HCT116 (cell line): ENCODE data around the gene PEAK1. TPM values are rescaled to one million over a fixed set of nuclear protein-coding genes. Genes with fewer than 3 reads are reported as not detected.

ENCODE experiments used
- ATAC-seq: fragments of 200-7000 bp; cut with Tn5 transposase; 2 replicates; pipeline ENCODE4 v1.9.1; 2020; ENCODE audit warnings: mild to moderate bottlenecking, moderate library complexity
- BruUV-seq: library from RNA; stranded (reverse); fragments of 400-500 nt; replicated peaks from 2 replicates; lab custom pipeline; 2021; lab: Mats Ljungman, UMichigan
- CTCF ChIA-PET: fragments of 300-600 bp; sonication (Branson Sonifier 250); formaldehyde crosslinking; loops from one replicate; lab custom pipeline; 2021; ENCODE audit warnings: antibody characterized with exemption; lab: Charles Lee
- POLR2A ChIA-PET: fragments of 300-600, 350-600 bp; sonication (Branson Sonifier 250); formaldehyde crosslinking; loops from one replicate; lab custom pipeline; 2021; ENCODE audit warnings: antibody characterized with exemption; lab: Charles Lee
- RAD21 ChIA-PET, 2 experiments: fragments of 300-600 bp; sonication (Branson Sonifier 250); formaldehyde crosslinking; loops; one replicate each; lab custom pipeline; 2023; ENCODE audit warnings: low total read pairs in 2 of 2; ENCODE audit not compliant: uncharacterized antibody in 2 of 2, unreplicated experiment in 2 of 2, low non-redundant PET in 1 of 2; lab: Charles Lee
- DNase-seq: peaks from one replicate; pipeline ENCODE4 v3.0.0-alpha.2; 2010; ENCODE audit warnings: low read depth, low spot score
- H2AFZ ChIP-seq: fragments of 200-600 bp; shearing (Covaris generic), sonication (generic); 2 replicates; pipeline ENCODE4 v1.6.1; 2017; ENCODE audit warnings: low read depth, mixed run types, mixed read lengths, antibody characterized with exemption, low read length; ENCODE audit not compliant: poor library complexity, severe bottlenecking
- H3K27ac ChIP-seq: 2 replicates; pipeline ENCODE4 v1.5.1; 2012; ENCODE audit warnings: low read depth, low read length
- H3K27me3 ChIP-seq: fragments of 200-600 bp; sonication (generic); 2 replicates; pipeline ENCODE4 v1.6.1; 2016; ENCODE audit warnings: mixed run types, low read length, mixed read lengths; ENCODE audit not compliant: insufficient read depth
- H3K36me3 ChIP-seq, 2 experiments: fragments of 200-500 bp in 1 of 2; fragments of 200-600 bp in 1 of 2; sonication (Bioruptor generic) in 1 of 2; sonication (generic) in 1 of 2; 2 replicates each; pipeline versions ENCODE4 v1.5.1 to v1.6.1; 2014 to 2016; ENCODE audit warnings: low read length in 2 of 2, inconsistent platforms in 1 of 2, mixed read lengths in 1 of 2, mixed run types in 1 of 2; ENCODE audit not compliant: insufficient read depth in 2 of 2, control insufficient read depth in 1 of 2
- H3K4me1 ChIP-seq, 2 experiments: fragments of 200-600 bp in 1 of 2; sonication (generic) in 1 of 2; 2 replicates each; pipeline versions ENCODE4 v1.5.1 to v1.6.1; 2012 to 2017; ENCODE audit warnings: low read length in 2 of 2, inconsistent platforms in 1 of 2, mild to moderate bottlenecking in 1 of 2, mixed read lengths in 1 of 2, mixed run types in 1 of 2, moderate library complexity in 1 of 2; ENCODE audit not compliant: insufficient read depth in 2 of 2, control insufficient read depth in 1 of 2
- H3K4me2 ChIP-seq: fragments of 200-600 bp; sonication (generic); 2 replicates; pipeline ENCODE4 v1.6.1; 2017; ENCODE audit warnings: mixed run types, low read length, mixed read lengths
- H3K4me3 ChIP-seq, 2 experiments: fragments of 200-600 bp in 1 of 2; sonication (generic) in 1 of 2; replicated peaks in 1 of 2; 2 replicates each; pipeline ENCODE4 v1.5.1; 2011 to 2016; ENCODE audit warnings: low read length in 2 of 2, control low read depth in 1 of 2, low read depth in 1 of 2, mild to moderate bottlenecking in 1 of 2, mixed read lengths in 1 of 2, mixed run types in 1 of 2
- H3K79me2 ChIP-seq: fragments of 200-600 bp; sonication (generic); 2 replicates; pipeline ENCODE4 v1.6.1; 2017; ENCODE audit warnings: mild to moderate bottlenecking, mixed run types, low read length, moderate library complexity, mixed read lengths; ENCODE audit not compliant: insufficient read depth
- H3K9ac ChIP-seq: fragments of 200-600 bp; sonication (generic); 2 replicates; pipeline ENCODE4 v1.6.1; 2016; ENCODE audit warnings: low read length, mixed read lengths
- H3K9me2 ChIP-seq: fragments of 200-600 bp; sonication (generic), shearing (Covaris generic); 2 replicates; pipeline ENCODE4 v1.6.1; 2017; ENCODE audit warnings: mixed run types, mild to moderate bottlenecking, moderate library complexity; ENCODE audit not compliant: insufficient read depth
- H3K9me3 ChIP-seq, 2 experiments: fragments of 200-500 bp in 1 of 2; fragments of 200-600 bp in 1 of 2; sonication (Bioruptor generic) in 1 of 2; sonication (generic) in 1 of 2; 2 replicates each; pipeline ENCODE4 v1.6.1; 2014 to 2017; ENCODE audit warnings: low read length in 2 of 2, mixed read lengths in 2 of 2, inconsistent platforms in 1 of 2, low read depth in 1 of 2, mild to moderate bottlenecking in 1 of 2, mixed run types in 1 of 2, moderate library complexity in 1 of 2; ENCODE audit not compliant: control insufficient read depth in 1 of 2, insufficient read depth in 1 of 2
- H4K20me1 ChIP-seq: fragments of 200-600 bp; sonication (generic), shearing (Covaris generic); 2 replicates; pipeline ENCODE4 v1.6.1; 2017; ENCODE audit warnings: mixed run types, mild to moderate bottlenecking, moderate library complexity; ENCODE audit not compliant: insufficient read depth
- CEBPB ChIP-seq: IDR thresholded peaks from 2 replicates; pipeline ENCODE4 v1.6.1; 2012; ENCODE audit warnings: low read depth
- ELF1 ChIP-seq: IDR thresholded peaks from 2 replicates; pipeline ENCODE4 v1.6.1; 2012; ENCODE audit warnings: low read depth, borderline replicate concordance
- EZH2 ChIP-seq: fragments of 200-600 bp; sonication (generic); IDR thresholded peaks from 2 replicates; pipeline ENCODE4 v1.6.1; 2017; ENCODE audit warnings: antibody characterized with exemption, mixed run types
- EZH2phosphoT487 ChIP-seq: fragments of 200-600 bp; IDR thresholded peaks from 2 replicates; pipeline ENCODE4 v1.6.1; 2018; ENCODE audit warnings: antibody characterized with exemption, borderline replicate concordance
- FOSL1 ChIP-seq: IDR thresholded peaks from 2 replicates; pipeline ENCODE4 v1.6.1; 2012; ENCODE audit warnings: low read depth
- POLR2AphosphoS5 ChIP-seq: IDR thresholded peaks from 2 replicates; pipeline ENCODE4 v1.6.1; 2011; ENCODE audit warnings: mild to moderate bottlenecking, low read depth, low read length, moderate library complexity
- RAD21 ChIP-seq: IDR thresholded peaks from 2 replicates; pipeline ENCODE4 v1.6.1; 2012; ENCODE audit warnings: low read depth, mild to moderate bottlenecking
- SIN3A ChIP-seq: IDR thresholded peaks from 2 replicates; pipeline ENCODE4 v1.6.1; 2012; ENCODE audit warnings: low read depth
- SP1 ChIP-seq: IDR thresholded peaks from 2 replicates; pipeline ENCODE4 v1.6.1; 2012; ENCODE audit warnings: low read depth
- YY1 ChIP-seq: IDR thresholded peaks from 2 replicates; pipeline ENCODE4 v1.6.1; 2011; ENCODE audit warnings: low read length, low read depth, moderate library complexity, mild to moderate bottlenecking; ENCODE audit not compliant: insufficient replicate concordance; ENCODE audit errors: extremely low read depth
- ZFX ChIP-seq: fragments of 450-650 bp; IDR thresholded peaks from 2 replicates; pipeline ENCODE4 v1.6.1; 2017
- intact Hi-C: fragments of 100-400 bp; cut with micrococcal nuclease; formaldehyde crosslinking; loops from 2 replicates; pipeline ENCODE4 v1.10.0; 2022
- total RNA-seq: library from RNA; stranded (reverse); gene quantifications from one replicate; pipeline ENCODE4 v1.2.1, GENCODE V29; 2021; ENCODE audit not compliant: unreplicated experiment
- TF ChIP-seq, protein P1 (sequence below): IDR thresholded peaks from 2 replicates; pipeline ENCODE4 v1.6.1; 2012; ENCODE audit warnings: low read depth
- TF ChIP-seq, protein P2 (sequence below): IDR thresholded peaks from 2 replicates; pipeline ENCODE4 v1.6.1; 2012
- TF ChIP-seq, protein P3 (sequence below): IDR thresholded peaks from 2 replicates; pipeline ENCODE4 v1.6.1; 2012
- TF ChIP-seq, protein P4 (sequence below), 3 experiments: fragments of 200-600 bp in 1 of 3; sonication (generic) in 1 of 3; IDR thresholded peaks in 2 of 3; conservative IDR thresholded peaks in 1 of 3; 2 replicates each; pipeline ENCODE4 v1.5.1; 2012 to 2017; ENCODE audit warnings: low read depth in 2 of 3, low read length in 2 of 3, antibody characterized with exemption in 1 of 3, borderline replicate concordance in 1 of 3, control low read depth in 1 of 3, mild to moderate bottlenecking in 1 of 3, mixed read lengths in 1 of 3, mixed run types in 1 of 3, moderate library complexity in 1 of 3; ENCODE audit not compliant: insufficient read depth in 1 of 3

Gene PEAK1
- total RNA-seq, 1 experiment from 2014 or later, result 23.4 TPM

DNA sequence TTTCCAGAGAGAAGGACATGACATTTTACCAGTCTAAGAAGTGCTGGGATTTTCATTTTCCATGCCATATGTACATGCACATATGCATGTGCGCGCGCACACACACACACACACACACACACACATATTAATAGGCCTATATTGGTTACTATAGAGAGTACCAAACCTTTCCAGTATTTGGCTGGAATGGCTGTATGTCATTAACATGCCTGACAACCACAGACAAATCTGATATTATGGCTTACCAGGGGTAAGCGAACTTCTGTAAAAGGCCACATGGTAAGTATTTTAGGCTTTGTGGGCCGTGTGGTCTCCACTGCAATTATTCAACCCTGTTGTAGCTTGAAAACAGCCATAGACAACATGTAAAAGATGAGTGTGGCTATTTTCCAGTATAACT, 251.8 kb downstream of the PEAK1 start:
- ATAC-seq, result no peak
- H3K4me3 ChIP-seq, result no peak overlapping the region
- ChIA-PET POLR2A (no interaction called here), RAD21 (no interaction called here)
- H3K9ac ChIP-seq, result no peak overlapping the region
- intact Hi-C loops, result no loop called here
- H3K27me3 ChIP-seq, result no peaks in the 10 kb centered on the region
- H3K36me3 ChIP-seq, result no peaks in the 10 kb centered on the region
- no peak overlapping the region for H3K27ac ChIP-seq
- no peak overlapping the region for H2AFZ ChIP-seq
- H3K4me1 ChIP-seq, result no peaks in the 10 kb centered on the region
- no peak overlapping the region for H3K4me2 ChIP-seq
- no peaks in the 10 kb centered on the region for H4K20me1 ChIP-seq
- H3K9me2 ChIP-seq, result no peaks in the 10 kb centered on the region
- BruUV-seq, result no TSS peak
- no peak for DNase-seq
- no peaks in the 10 kb centered on the region for H3K9me3 ChIP-seq
- no peak for TF ChIP-seq SP1
- TF ChIP-seq ZFX, result no peak
- no peak for TF ChIP-seq CEBPB
- TF ChIP-seq, all 23 proteins: peak for 0
- no peaks in the 10 kb centered on the region for H3K79me2 ChIP-seq
- CTCF ChIA-PET, result no interaction called here

DNA sequence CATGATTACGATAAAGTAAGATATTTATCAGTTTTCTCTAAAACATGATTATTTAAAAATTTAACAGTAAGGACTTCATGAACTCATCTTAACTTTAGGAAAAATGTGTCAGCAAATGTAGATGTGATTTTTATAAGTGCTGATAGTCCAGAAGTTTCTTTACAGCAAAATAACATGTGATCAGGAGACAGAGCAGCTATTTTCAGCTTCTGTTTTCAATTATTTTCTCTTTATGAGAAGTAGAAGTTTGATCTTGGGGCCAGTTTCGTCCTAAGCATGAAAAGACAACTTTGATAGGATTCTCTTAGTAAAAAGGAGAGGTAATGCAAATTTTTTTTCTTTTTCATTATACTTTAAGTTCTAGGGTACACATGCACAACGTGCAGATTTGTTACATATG, 252.5 kb downstream of the PEAK1 start:
- BruUV-seq, result no TSS peak
- Histone ChIP-seq H3K9ac (no peak overlapping the region), H3K27ac (no peak overlapping the region), H3K4me3 (no peak overlapping the region), H3K27me3 (no peaks in the 10 kb centered on the region), H3K9me3 (no peaks in the 10 kb centered on the region), H3K79me2 (no peaks in the 10 kb centered on the region), H3K36me3 (no peaks in the 10 kb centered on the region), H4K20me1 (no peaks in the 10 kb centered on the region), H2AFZ (no peak overlapping the region), H3K4me2 (no peak overlapping the region), H3K9me2 (no peaks in the 10 kb centered on the region), H3K4me1 (peaks cover 0 to under 1% of the 10 kb centered on the region in 2 experiments; a peak in 1 of 4 replicates)
- RAD21 ChIA-PET, result no interaction called here
- POLR2A ChIA-PET, result no interaction called here
- CTCF ChIA-PET, result no interaction called here
- intact Hi-C loops, result no loop called here
- no peak for TF ChIP-seq POLR2AphosphoS5
- no peak for TF ChIP-seq EZH2
- no peak for TF ChIP-seq SIN3A
- no peak for TF ChIP-seq SP1
- no peak for TF ChIP-seq EZH2phosphoT487
- TF ChIP-seq, protein P1, sequence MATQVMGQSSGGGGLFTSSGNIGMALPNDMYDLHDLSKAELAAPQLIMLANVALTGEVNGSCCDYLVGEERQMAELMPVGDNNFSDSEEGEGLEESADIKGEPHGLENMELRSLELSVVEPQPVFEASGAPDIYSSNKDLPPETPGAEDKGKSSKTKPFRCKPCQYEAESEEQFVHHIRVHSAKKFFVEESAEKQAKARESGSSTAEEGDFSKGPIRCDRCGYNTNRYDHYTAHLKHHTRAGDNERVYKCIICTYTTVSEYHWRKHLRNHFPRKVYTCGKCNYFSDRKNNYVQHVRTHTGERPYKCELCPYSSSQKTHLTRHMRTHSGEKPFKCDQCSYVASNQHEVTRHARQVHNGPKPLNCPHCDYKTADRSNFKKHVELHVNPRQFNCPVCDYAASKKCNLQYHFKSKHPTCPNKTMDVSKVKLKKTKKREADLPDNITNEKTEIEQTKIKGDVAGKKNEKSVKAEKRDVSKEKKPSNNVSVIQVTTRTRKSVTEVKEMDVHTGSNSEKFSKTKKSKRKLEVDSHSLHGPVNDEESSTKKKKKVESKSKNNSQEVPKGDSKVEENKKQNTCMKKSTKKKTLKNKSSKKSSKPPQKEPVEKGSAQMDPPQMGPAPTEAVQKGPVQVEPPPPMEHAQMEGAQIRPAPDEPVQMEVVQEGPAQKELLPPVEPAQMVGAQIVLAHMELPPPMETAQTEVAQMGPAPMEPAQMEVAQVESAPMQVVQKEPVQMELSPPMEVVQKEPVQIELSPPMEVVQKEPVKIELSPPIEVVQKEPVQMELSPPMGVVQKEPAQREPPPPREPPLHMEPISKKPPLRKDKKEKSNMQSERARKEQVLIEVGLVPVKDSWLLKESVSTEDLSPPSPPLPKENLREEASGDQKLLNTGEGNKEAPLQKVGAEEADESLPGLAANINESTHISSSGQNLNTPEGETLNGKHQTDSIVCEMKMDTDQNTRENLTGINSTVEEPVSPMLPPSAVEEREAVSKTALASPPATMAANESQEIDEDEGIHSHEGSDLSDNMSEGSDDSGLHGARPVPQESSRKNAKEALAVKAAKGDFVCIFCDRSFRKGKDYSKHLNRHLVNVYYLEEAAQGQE, result no peak
- TF ChIP-seq, protein P2, sequence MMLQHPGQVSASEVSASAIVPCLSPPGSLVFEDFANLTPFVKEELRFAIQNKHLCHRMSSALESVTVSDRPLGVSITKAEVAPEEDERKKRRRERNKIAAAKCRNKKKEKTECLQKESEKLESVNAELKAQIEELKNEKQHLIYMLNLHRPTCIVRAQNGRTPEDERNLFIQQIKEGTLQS, result no peak
- TF ChIP-seq ZFX, result no peak
- no peak for TF ChIP-seq YY1
- TF ChIP-seq, protein P3, sequence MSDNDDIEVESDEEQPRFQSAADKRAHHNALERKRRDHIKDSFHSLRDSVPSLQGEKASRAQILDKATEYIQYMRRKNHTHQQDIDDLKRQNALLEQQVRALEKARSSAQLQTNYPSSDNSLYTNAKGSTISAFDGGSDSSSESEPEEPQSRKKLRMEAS, result no peak
- TF ChIP-seq, protein P4, sequence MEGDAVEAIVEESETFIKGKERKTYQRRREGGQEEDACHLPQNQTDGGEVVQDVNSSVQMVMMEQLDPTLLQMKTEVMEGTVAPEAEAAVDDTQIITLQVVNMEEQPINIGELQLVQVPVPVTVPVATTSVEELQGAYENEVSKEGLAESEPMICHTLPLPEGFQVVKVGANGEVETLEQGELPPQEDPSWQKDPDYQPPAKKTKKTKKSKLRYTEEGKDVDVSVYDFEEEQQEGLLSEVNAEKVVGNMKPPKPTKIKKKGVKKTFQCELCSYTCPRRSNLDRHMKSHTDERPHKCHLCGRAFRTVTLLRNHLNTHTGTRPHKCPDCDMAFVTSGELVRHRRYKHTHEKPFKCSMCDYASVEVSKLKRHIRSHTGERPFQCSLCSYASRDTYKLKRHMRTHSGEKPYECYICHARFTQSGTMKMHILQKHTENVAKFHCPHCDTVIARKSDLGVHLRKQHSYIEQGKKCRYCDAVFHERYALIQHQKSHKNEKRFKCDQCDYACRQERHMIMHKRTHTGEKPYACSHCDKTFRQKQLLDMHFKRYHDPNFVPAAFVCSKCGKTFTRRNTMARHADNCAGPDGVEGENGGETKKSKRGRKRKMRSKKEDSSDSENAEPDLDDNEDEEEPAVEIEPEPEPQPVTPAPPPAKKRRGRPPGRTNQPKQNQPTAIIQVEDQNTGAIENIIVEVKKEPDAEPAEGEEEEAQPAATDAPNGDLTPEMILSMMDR (IDR thresholded peaks at IDR 0.05 in 2 of 3, conservative IDR thresholded peaks at IDR 0.05 in 1 of 3; ENCODE audit: borderline replicate concordance in 1 of 3, insufficient read depth in 1 of 3, low read depth in 2 of 3, low read length in 2 of 3), result no peak
- no peak for TF ChIP-seq FOSL1
- no peak for TF ChIP-seq RAD21
- no peak for TF ChIP-seq ELF1
- DNase-seq, result no peak
- no peak for ATAC-seq
